ENCODE data around the gene IQGAP3.

GRCh38 chr1:156503698-156504437, 68.5 kb downstream of the IQGAP3 start:
- TF ChIP-seq, protein P1, sequence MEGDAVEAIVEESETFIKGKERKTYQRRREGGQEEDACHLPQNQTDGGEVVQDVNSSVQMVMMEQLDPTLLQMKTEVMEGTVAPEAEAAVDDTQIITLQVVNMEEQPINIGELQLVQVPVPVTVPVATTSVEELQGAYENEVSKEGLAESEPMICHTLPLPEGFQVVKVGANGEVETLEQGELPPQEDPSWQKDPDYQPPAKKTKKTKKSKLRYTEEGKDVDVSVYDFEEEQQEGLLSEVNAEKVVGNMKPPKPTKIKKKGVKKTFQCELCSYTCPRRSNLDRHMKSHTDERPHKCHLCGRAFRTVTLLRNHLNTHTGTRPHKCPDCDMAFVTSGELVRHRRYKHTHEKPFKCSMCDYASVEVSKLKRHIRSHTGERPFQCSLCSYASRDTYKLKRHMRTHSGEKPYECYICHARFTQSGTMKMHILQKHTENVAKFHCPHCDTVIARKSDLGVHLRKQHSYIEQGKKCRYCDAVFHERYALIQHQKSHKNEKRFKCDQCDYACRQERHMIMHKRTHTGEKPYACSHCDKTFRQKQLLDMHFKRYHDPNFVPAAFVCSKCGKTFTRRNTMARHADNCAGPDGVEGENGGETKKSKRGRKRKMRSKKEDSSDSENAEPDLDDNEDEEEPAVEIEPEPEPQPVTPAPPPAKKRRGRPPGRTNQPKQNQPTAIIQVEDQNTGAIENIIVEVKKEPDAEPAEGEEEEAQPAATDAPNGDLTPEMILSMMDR (IDR thresholded peaks at IDR 0.05), result no peak
- no peak for TF ChIP-seq POLR2A (IDR thresholded peaks at IDR 0.05)

Measured in uterus (tissue), 2 donors.